ENCODE results near the gene LCLAT1. TPM values are rescaled to one million over a fixed set of nuclear protein-coding genes. Genes with fewer than 3 reads are reported as not detected.
"Not testable (repeated sequence)": the region's sequence is repeated elsewhere in the genome, so short reads cannot be mapped to it uniquely, and the experiment has no call there.

The LCLAT1 gene
- polyA plus RNA-seq, 1 donor (not counting 4 experiments of a cell fraction or from before 2014, with no cell fraction given) = 17.1 TPM

DNA sequence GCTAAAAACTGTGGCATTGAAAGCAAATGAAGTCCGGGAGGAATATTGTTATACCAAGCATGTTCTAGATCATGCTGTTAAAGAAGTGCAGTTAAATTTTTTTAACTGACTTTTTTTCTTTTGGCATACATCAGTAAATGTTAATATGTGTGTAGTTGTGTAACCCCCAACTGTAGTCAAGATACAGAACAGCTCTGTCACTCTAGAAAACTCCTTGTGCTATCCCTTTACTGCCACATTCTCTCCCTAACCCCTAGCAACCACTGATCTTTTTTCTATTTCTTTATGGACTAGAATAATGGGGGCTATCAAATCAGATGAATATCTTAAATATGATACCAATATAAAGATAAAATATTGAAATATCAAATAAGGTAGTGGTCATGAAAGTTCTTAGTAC lies 46.4 kb downstream of the LCLAT1 start:
- H3K79me2 ChIP-seq (ENCODE audit: control insufficient read depth, insufficient read depth, low read length) = peaks cover 1% of the 10 kb centered on the region

DNA sequence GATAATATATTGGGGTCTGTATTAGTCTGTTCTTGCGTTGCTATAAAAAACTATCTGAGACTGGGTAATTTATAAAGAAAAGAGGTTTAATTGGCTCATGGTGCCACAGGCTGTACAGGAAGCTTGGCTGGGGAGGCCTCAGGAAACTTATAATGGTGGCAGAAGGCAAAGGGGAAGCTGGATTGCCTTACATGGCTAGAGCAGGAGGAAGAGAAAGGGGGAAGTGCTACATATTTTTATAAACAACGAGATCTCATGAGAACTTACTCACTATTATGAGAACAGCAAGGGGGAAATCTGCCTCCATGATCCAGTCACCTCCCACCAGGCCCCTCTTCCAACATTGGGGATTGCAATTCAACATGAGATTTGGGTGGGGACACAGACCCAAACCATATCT lies 48.9 kb downstream of the LCLAT1 start:
- H3K4me3 ChIP-seq (ENCODE audit: control insufficient read depth in 2 of 3, extremely low read depth in 1 of 3, insufficient read depth in 2 of 3, low read depth in 1 of 3, low read length in 3 of 3); H3K36me3 ChIP-seq (ENCODE audit: control insufficient read depth in 2 of 2, extremely low read depth in 1 of 2, insufficient read depth in 2 of 2, low read length in 2 of 2); H3K9me1 ChIP-seq (ENCODE audit: control insufficient read depth, extremely low read depth, insufficient read depth, low read length); H3K4me1 ChIP-seq (ENCODE audit: control insufficient read depth, extremely low read depth, insufficient read depth, low read length); H3K27me3 ChIP-seq (ENCODE audit: control insufficient read depth, extremely low read depth, insufficient read depth, low read length); H3K4me2 ChIP-seq (ENCODE audit: control insufficient read depth, extremely low read depth, insufficient read depth, low read depth, low read length); H3K9me3 ChIP-seq (ENCODE audit: control insufficient read depth, low read depth, low read length); DNase-seq (ENCODE audit: low read depth, low spot score); H2AFZ ChIP-seq (ENCODE audit: control insufficient read depth, low read length); H3K79me2 ChIP-seq (ENCODE audit: control insufficient read depth, insufficient read depth, low read length); H3K27ac ChIP-seq (ENCODE audit: control insufficient read depth, insufficient read depth, low read length); H4K20me1 ChIP-seq (ENCODE audit: control insufficient read depth, extremely low read depth, insufficient read depth, low read length); dilution Hi-C loops (cut with MboI; ENCODE audit: extremely low pct_ligation_motif_present, low sequenced_read_pairs); H3K9ac ChIP-seq (ENCODE audit: control insufficient read depth, extremely low read depth, insufficient read depth, low read length); FAIRE-seq: not testable (repeated sequence)

More for the DNA sequence above, 46.4 kb downstream of the LCLAT1 start:
- Histone ChIP-seq H3K36me3 (ENCODE audit: control insufficient read depth in 2 of 2, extremely low read depth in 1 of 2, insufficient read depth in 2 of 2, low read length in 2 of 2) (peaks cover 0 to 1% of the 10 kb centered on the region in 2 experiments), H3K4me1 (ENCODE audit: control insufficient read depth, extremely low read depth, insufficient read depth, low read length) (no peaks in the 10 kb centered on the region), H3K9me3 (ENCODE audit: control insufficient read depth, low read depth, low read length) (peaks cover 2% of the 10 kb centered on the region), H3K27me3 (ENCODE audit: control insufficient read depth, extremely low read depth, insufficient read depth, low read length) (no peaks in the 10 kb centered on the region), H3K4me3 (ENCODE audit: control insufficient read depth in 2 of 3, extremely low read depth in 1 of 3, insufficient read depth in 2 of 3, low read depth in 1 of 3, low read length in 3 of 3) (no peak overlapping the region), H2AFZ (ENCODE audit: control insufficient read depth, low read length) (no peak overlapping the region), H4K20me1 (ENCODE audit: control insufficient read depth, extremely low read depth, insufficient read depth, low read length) (no peaks in the 10 kb centered on the region), H3K4me2 (ENCODE audit: control insufficient read depth, extremely low read depth, insufficient read depth, low read depth, low read length) (no peak overlapping the region), H3K9ac (ENCODE audit: control insufficient read depth, extremely low read depth, insufficient read depth, low read length) (no peak overlapping the region), H3K9me1 (ENCODE audit: control insufficient read depth, extremely low read depth, insufficient read depth, low read length) (no peaks in the 10 kb centered on the region), H3K27ac (ENCODE audit: control insufficient read depth, insufficient read depth, low read length) (no peak overlapping the region)
- FAIRE-seq (no peak), DNase-seq (ENCODE audit: low read depth, low spot score) (no peak)
- dilution Hi-C loops (cut with MboI; ENCODE audit: extremely low pct_ligation_motif_present, low sequenced_read_pairs) = no loop called here
- TF ChIP-seq, protein P1, sequence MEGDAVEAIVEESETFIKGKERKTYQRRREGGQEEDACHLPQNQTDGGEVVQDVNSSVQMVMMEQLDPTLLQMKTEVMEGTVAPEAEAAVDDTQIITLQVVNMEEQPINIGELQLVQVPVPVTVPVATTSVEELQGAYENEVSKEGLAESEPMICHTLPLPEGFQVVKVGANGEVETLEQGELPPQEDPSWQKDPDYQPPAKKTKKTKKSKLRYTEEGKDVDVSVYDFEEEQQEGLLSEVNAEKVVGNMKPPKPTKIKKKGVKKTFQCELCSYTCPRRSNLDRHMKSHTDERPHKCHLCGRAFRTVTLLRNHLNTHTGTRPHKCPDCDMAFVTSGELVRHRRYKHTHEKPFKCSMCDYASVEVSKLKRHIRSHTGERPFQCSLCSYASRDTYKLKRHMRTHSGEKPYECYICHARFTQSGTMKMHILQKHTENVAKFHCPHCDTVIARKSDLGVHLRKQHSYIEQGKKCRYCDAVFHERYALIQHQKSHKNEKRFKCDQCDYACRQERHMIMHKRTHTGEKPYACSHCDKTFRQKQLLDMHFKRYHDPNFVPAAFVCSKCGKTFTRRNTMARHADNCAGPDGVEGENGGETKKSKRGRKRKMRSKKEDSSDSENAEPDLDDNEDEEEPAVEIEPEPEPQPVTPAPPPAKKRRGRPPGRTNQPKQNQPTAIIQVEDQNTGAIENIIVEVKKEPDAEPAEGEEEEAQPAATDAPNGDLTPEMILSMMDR (optimal IDR thresholded peaks at IDR 0.05 in 1 of 3, IDR thresholded peaks at IDR 0.05 in 1 of 3, conservative IDR thresholded peaks at IDR 0.05 in 1 of 3; ENCODE audit: extremely low read depth in 1 of 3, insufficient read depth in 2 of 3, low read length in 3 of 3) = no peak
- no peak for TF ChIP-seq EZH2 (IDR thresholded peaks at IDR 0.05; ENCODE audit: low read length)

DNA sequence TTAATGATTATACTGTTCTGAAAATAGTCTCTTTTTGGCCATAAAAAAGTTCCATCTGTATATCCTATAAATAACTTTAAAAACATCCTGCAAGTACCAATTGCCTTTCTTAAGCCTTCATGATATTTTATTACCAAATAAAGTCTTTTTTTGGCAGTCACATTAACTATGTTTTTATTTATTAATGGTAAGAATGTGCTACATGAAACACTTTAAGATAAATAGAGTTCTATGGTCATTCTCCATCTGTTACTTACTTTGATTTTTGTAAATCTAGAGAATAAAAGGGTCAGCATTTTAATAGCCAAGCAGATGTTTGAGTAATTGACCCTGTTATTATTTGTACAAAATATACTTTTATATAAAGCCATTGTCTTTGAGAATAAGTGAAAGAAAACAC lies 52.6 kb downstream of the LCLAT1 start:
- no peak overlapping the region for H3K27ac ChIP-seq (ENCODE audit: control insufficient read depth, insufficient read depth, low read length)
- no peaks in the 10 kb centered on the region for H3K27me3 ChIP-seq (ENCODE audit: control insufficient read depth, extremely low read depth, insufficient read depth, low read length)
- no peak overlapping the region for H3K4me3 ChIP-seq (ENCODE audit: control insufficient read depth in 2 of 3, extremely low read depth in 1 of 3, insufficient read depth in 2 of 3, low read depth in 1 of 3, low read length in 3 of 3)
- no peak overlapping the region for H3K9ac ChIP-seq (ENCODE audit: control insufficient read depth, extremely low read depth, insufficient read depth, low read length)
- dilution Hi-C loops (cut with MboI; ENCODE audit: extremely low pct_ligation_motif_present, low sequenced_read_pairs) = no loop called here
- H3K4me1 ChIP-seq (ENCODE audit: control insufficient read depth, extremely low read depth, insufficient read depth, low read length) = no peaks in the 10 kb centered on the region
- TF ChIP-seq EZH2 (IDR thresholded peaks at IDR 0.05; ENCODE audit: low read length) = no peak
- no peaks in the 10 kb centered on the region for H3K79me2 ChIP-seq (ENCODE audit: control insufficient read depth, insufficient read depth, low read length)
- H3K9me1 ChIP-seq (ENCODE audit: control insufficient read depth, extremely low read depth, insufficient read depth, low read length) = no peaks in the 10 kb centered on the region
- H3K4me2 ChIP-seq (ENCODE audit: control insufficient read depth, extremely low read depth, insufficient read depth, low read depth, low read length) = no peak overlapping the region
- H3K9me3 ChIP-seq (ENCODE audit: control insufficient read depth, low read depth, low read length) = peaks cover 6% of the 10 kb centered on the region
- no peaks in the 10 kb centered on the region for H3K36me3 ChIP-seq (ENCODE audit: control insufficient read depth in 2 of 2, extremely low read depth in 1 of 2, insufficient read depth in 2 of 2, low read length in 2 of 2)
- FAIRE-seq (no peak), DNase-seq (ENCODE audit: low read depth, low spot score) (no peak)
- H2AFZ ChIP-seq (ENCODE audit: control insufficient read depth, low read length) = no peak overlapping the region
- no peaks in the 10 kb centered on the region for H4K20me1 ChIP-seq (ENCODE audit: control insufficient read depth, extremely low read depth, insufficient read depth, low read length)
